Progenitor cell of endocrine pancreas (in vitro differentiated cells): ENCODE measurements around the gene ZFPM1. TPM values are rescaled to one million over a fixed set of nuclear protein-coding genes. Genes with fewer than 3 reads are reported as not detected.

Experiments used
- DNase-seq: peaks from one replicate; pipeline ENCODE4 v3.0.0; 2021; ENCODE audit warnings: low spot score; ENCODE audit not compliant: unreplicated experiment
- H3K27ac Mint-ChIP-seq: 2 replicates; pipeline ENCODE4 v1.8.0; 2021; ENCODE audit warnings: mild to moderate bottlenecking, moderate library complexity, mixed read lengths
- H3K27me3 Mint-ChIP-seq: 2 replicates; pipeline ENCODE4 v1.8.0; 2021; ENCODE audit warnings: mixed read lengths
- H3K36me3 Mint-ChIP-seq: 2 replicates; pipeline ENCODE4 v1.8.0; 2022; ENCODE audit warnings: mixed read lengths; ENCODE audit not compliant: insufficient read depth
- H3K4me1 Mint-ChIP-seq: 2 replicates; pipeline ENCODE4 v1.8.0; 2021; ENCODE audit warnings: low read depth, mixed read lengths
- H3K4me3 Mint-ChIP-seq: 2 replicates; pipeline ENCODE4 v1.8.0; 2021; ENCODE audit warnings: low read depth, mild to moderate bottlenecking, moderate library complexity, mixed read lengths
- H3K9me3 Mint-ChIP-seq: 2 replicates; pipeline ENCODE4 v1.8.0; 2021; ENCODE audit warnings: low read depth, mixed read lengths
- CTCF ChIP-seq: fragments of 200-600 bp; sonication (generic); IDR thresholded peaks from one replicate; pipeline ENCODE4 v1.5.0; 2021; ENCODE audit warnings: antibody characterized with exemption, mild to moderate bottlenecking; ENCODE audit not compliant: unreplicated experiment
- total RNA-seq: library from RNA; stranded (reverse); gene quantifications from 2 replicates; pipeline ENCODE4 v1.2.1, GENCODE V29; 2021

ZFPM1 gene
- total RNA-seq, 1 donor from 2014 or later: 90.6 TPM

GRCh38 chr16:88442727-88443576, 10.1 kb upstream of the ZFPM1 start:
- peak; percentile 89 for DNase-seq
- Mint-ChIP-seq H3K36me3 (no peaks in the 10 kb centered on the region), H3K27me3 (peaks cover 20% of the 10 kb centered on the region), H3K4me1 (peaks cover 4% of the 10 kb centered on the region), H3K9me3 (no peaks in the 10 kb centered on the region), H3K27ac (no peak overlapping the region), H3K4me3 (no peak overlapping the region)
- peak; percentile 95 for TF ChIP-seq CTCF

- TF ChIP-seq CTCF: no peak
- Mint-ChIP-seq H3K4me3 (no peak overlapping the region), H3K27me3 (peaks cover 28% of the 10 kb centered on the region), H3K27ac (no peak overlapping the region), H3K4me1 (peaks cover 6% of the 10 kb centered on the region), H3K9me3 (no peaks in the 10 kb centered on the region), H3K36me3 (no peaks in the 10 kb centered on the region)
- DNase-seq: no peak
Measured at GRCh38 chr16:88444826-88445582, 8.1 kb upstream of the ZFPM1 start.

GRCh38 chr16:88445583-88445960, 7.5 kb upstream of the ZFPM1 start:
- Mint-ChIP-seq H3K27ac (no peak overlapping the region), H3K36me3 (no peaks in the 10 kb centered on the region), H3K9me3 (no peaks in the 10 kb centered on the region), H3K4me1 (peaks cover 6% of the 10 kb centered on the region), H3K4me3 (no peak overlapping the region), H3K27me3 (peaks cover 25% of the 10 kb centered on the region)
- TF ChIP-seq CTCF: no peak
- DNase-seq: no peak

GRCh38 chr16:88446061-88446460, 7.0 kb upstream of the ZFPM1 start:
- no peaks in the 10 kb centered on the region for H3K36me3 Mint-ChIP-seq
- H3K27me3 Mint-ChIP-seq: peaks cover 26% of the 10 kb centered on the region
- no peak for TF ChIP-seq CTCF

DNA sequence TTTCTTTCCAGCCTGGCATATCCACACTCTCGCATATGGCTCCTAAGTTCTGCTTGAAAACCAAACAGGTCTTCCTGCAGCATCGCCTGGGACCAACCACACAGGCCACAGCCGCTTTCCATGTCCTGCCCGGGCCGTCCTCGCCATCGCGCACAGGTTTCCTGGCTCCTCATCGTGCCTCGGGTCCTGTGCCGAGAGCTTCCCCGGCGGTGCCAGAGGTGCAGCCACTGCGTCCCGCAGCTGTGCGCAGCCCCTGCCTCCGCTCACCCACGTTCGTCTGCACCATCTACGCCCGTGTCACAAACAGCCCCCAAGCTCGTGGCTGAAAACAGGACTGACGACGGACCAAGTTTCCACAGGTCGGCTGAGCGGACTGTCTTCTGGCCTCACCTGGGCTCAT, 6.3 kb upstream of the ZFPM1 start:
- Mint-ChIP-seq H3K36me3 (no peaks in the 10 kb centered on the region), H3K4me3 (no peak overlapping the region), H3K27me3 (peaks cover 26% of the 10 kb centered on the region), H3K4me1 (peaks cover 6% of the 10 kb centered on the region), H3K27ac (no peak overlapping the region), H3K9me3 (no peaks in the 10 kb centered on the region)
- no peak for TF ChIP-seq CTCF
- DNase-seq: no peak

More at GRCh38 chr16:88446061-88446460, 7.0 kb upstream of the ZFPM1 start:
- DNase-seq: no peak
- Mint-ChIP-seq H3K4me1 (peaks cover 6% of the 10 kb centered on the region), H3K4me3 (no peak overlapping the region), H3K9me3 (no peaks in the 10 kb centered on the region), H3K27ac (no peak overlapping the region)
